ENCODE measurements around the gene EEF1AKMT2.

EEF1AKMT2 gene

DNA sequence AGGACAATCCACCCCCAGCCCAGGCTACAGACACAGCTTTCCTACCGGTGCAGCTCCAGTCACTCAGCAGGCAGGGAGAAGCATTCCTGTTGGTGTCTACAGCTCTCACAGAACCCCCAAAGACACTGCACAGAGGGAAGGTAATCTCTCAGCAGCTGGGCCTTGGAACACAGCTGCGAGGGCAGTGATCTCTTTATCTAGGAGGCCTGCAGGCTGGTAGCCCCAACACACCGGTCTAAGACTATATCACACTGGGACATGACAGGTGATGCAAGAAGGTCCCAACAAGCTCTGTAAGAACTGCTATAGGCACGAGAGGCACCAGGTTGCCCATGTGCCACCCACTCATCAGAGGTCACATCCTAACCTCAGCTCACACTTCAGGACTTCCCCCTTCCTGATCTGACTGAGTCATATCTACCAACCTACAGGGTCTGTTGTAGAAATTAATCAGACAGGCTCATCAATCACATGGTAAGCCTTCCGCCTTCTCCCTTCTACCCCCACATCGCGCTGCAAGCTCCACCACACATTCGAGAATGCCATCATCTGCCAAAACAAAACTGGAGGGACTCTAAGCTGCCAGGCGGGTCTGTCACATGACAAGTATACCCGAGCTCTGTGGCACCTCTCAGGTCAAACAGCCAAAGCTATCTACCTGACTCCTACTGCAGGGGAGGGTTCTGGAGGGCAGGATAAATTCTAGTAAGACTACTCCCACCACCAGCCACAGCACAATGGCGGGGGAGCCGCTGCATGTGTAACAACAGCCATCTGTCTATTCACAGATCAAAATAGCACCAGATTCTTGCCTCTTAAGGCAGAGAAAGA is 73.6 kb downstream of the EEF1AKMT2 start:
- no peaks in the 10 kb centered on the region for H3K9me3 ChIP-seq (ENCODE audit: control insufficient read depth in 1 of 2, low read length in 2 of 2)
- H3K4me3 ChIP-seq (ENCODE audit: low read depth in 1 of 2, low read length in 2 of 2) = peak overlapping the region in 1 of 2 donors; percentile 12
- H3K27ac ChIP-seq (ENCODE audit: low read length) = peak overlapping the region; percentile 79
- no peaks in the 10 kb centered on the region for H3K36me3 ChIP-seq (ENCODE audit: control insufficient read depth in 1 of 2, insufficient read depth in 2 of 2, low read length in 2 of 2)
- peaks cover 41 to 74% of the 10 kb centered on the region in 2 donors for H3K4me1 ChIP-seq (ENCODE audit: control insufficient read depth in 1 of 2, insufficient read depth in 2 of 2, low read length in 2 of 2)
- no peaks in the 10 kb centered on the region for H3K27me3 ChIP-seq (ENCODE audit: low read depth, low read length)

DNA sequence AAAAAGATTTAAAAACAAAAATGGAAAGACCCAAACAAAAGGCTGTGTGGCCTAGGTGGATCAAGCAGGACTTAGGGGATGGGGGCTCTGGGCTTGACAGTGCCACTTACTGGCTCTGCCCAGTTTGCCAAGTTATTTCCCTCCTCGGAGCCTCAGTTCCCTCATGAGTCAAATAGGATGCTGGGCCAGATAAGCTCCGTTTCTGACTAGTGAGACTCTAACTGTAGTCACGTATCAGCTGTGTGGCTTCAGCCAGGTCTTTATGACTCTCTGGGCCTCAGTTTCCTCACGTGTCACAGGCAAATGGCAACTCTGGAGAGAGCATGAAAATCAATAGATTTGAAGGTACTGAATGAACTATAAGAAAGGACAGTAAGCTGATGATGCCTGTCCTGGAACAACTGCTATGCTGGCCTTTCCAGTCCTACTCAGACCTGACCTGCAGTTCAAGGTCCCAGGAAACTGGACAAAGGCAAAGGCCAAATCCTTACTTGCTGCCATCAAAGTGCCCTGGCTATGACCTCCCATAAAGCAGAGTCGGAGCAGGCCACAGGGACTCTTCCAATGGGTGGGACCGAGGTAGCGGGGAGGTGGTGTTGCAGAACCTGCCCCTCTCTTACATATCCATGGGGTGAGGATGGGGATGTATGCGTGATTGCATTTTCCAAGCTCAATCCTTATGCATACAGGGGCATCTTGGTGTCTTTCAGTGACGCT is 74.5 kb downstream of the EEF1AKMT2 start:
- Histone ChIP-seq H3K4me3 (ENCODE audit: low read depth in 1 of 2, low read length in 2 of 2) (no peak overlapping the region), H3K36me3 (ENCODE audit: control insufficient read depth in 1 of 2, insufficient read depth in 2 of 2, low read length in 2 of 2) (no peaks in the 10 kb centered on the region), H3K27ac (ENCODE audit: low read length) (peak overlapping the region; percentile 46), H3K27me3 (ENCODE audit: low read depth, low read length) (no peaks in the 10 kb centered on the region), H3K4me1 (ENCODE audit: control insufficient read depth in 1 of 2, insufficient read depth in 2 of 2, low read length in 2 of 2) (peaks cover 36 to 70% of the 10 kb centered on the region in 2 donors), H3K9me3 (ENCODE audit: control insufficient read depth in 1 of 2, low read length in 2 of 2) (no peaks in the 10 kb centered on the region)

DNA sequence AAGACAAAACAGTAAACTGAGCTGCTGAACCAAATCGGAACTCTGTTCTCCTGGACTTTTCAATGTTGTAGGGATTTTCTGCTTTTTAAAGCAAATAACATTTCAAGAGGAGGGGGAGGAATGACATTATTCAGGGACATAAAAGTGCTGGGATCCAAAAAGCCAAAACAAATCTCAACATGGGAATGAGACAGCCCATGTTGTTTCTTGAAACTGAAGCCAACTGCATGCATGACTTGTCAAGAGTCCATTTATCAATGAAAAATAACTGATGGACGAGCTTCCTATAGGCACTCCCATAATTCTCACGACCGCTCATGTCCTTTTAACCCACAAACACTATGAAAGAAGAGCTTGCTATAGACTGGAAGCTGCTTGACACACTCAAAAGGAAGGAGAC is 75.3 kb downstream of the EEF1AKMT2 start:
- H3K36me3 ChIP-seq (ENCODE audit: control insufficient read depth in 1 of 2, insufficient read depth in 2 of 2, low read length in 2 of 2) = no peaks in the 10 kb centered on the region
- H3K4me1 ChIP-seq (ENCODE audit: control insufficient read depth in 1 of 2, insufficient read depth in 2 of 2, low read length in 2 of 2) = peaks cover 32 to 69% of the 10 kb centered on the region in 2 donors
- H3K27me3 ChIP-seq (ENCODE audit: low read depth, low read length) = no peaks in the 10 kb centered on the region
- H3K27ac ChIP-seq (ENCODE audit: low read length) = no peak overlapping the region
- H3K4me3 ChIP-seq (ENCODE audit: low read depth in 1 of 2, low read length in 2 of 2) = no peak overlapping the region
- no peaks in the 10 kb centered on the region for H3K9me3 ChIP-seq (ENCODE audit: control insufficient read depth in 1 of 2, low read length in 2 of 2)

GRCh38 chr10:124715439-124715838 is 76.2 kb downstream of the EEF1AKMT2 start:
- Histone ChIP-seq H3K27me3 (ENCODE audit: low read depth, low read length) (no peaks in the 10 kb centered on the region), H3K27ac (ENCODE audit: low read length) (no peak overlapping the region), H3K4me1 (ENCODE audit: control insufficient read depth in 1 of 2, insufficient read depth in 2 of 2, low read length in 2 of 2) (peaks cover 28 to 64% of the 10 kb centered on the region in 2 donors), H3K4me3 (ENCODE audit: low read depth in 1 of 2, low read length in 2 of 2) (no peak overlapping the region), H3K9me3 (ENCODE audit: control insufficient read depth in 1 of 2, low read length in 2 of 2) (no peaks in the 10 kb centered on the region), H3K36me3 (ENCODE audit: control insufficient read depth in 1 of 2, insufficient read depth in 2 of 2, low read length in 2 of 2) (no peaks in the 10 kb centered on the region)

GRCh38 chr10:124713679-124714255 is 77.9 kb downstream of the EEF1AKMT2 start:
- no peak overlapping the region for H3K27ac ChIP-seq (ENCODE audit: low read length)

DNA sequence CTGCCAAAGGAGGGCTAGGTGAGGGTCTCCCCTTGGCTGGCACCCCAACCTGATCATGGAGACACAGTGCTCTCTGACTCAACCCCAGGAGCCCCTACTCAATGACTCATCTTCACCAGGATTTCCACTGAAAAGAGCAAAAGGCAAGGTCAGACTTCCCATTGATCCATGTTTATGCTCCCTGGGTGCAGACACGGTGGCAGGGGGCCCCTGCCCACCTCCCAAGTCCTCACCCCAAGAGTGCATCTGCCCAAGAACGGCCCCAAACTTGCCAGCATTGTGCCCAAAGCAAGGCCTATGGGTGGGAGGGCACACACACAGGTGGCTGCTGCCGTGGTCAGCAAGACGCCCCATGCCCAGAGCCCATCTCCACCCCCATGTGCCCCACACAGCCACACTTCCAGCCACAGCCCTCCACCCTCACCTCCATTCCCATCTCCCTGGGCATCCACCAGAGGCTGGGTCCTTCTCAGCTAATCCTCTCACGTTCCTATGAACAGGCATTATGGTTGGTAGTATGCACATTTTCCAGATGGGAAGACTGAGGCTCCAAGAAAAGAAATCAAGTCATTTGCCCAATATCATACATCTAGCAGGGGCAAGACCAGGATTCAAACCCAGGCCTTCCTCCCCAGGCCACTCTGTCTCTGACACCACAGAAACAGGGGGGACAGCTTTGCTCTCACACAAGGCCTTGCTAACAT is 78.8 kb downstream of the EEF1AKMT2 start:
- no peak overlapping the region for H3K4me3 ChIP-seq (ENCODE audit: low read depth in 1 of 2, low read length in 2 of 2)
- H3K27ac ChIP-seq (ENCODE audit: low read length) = no peak overlapping the region
- H3K9me3 ChIP-seq (ENCODE audit: control insufficient read depth in 1 of 2, low read length in 2 of 2) = no peaks in the 10 kb centered on the region
- H3K36me3 ChIP-seq (ENCODE audit: control insufficient read depth in 1 of 2, insufficient read depth in 2 of 2, low read length in 2 of 2) = no peaks in the 10 kb centered on the region
- peaks cover 26 to 66% of the 10 kb centered on the region in 2 donors for H3K4me1 ChIP-seq (ENCODE audit: control insufficient read depth in 1 of 2, insufficient read depth in 2 of 2, low read length in 2 of 2)
- H3K27me3 ChIP-seq (ENCODE audit: low read depth, low read length) = no peaks in the 10 kb centered on the region

More at GRCh38 chr10:124713679-124714255, 77.9 kb downstream of the EEF1AKMT2 start:
- no peaks in the 10 kb centered on the region for H3K9me3 ChIP-seq (ENCODE audit: control insufficient read depth in 1 of 2, low read length in 2 of 2)
- H3K27me3 ChIP-seq (ENCODE audit: low read depth, low read length) = no peaks in the 10 kb centered on the region
- H3K36me3 ChIP-seq (ENCODE audit: control insufficient read depth in 1 of 2, insufficient read depth in 2 of 2, low read length in 2 of 2) = no peaks in the 10 kb centered on the region
- H3K4me1 ChIP-seq (ENCODE audit: control insufficient read depth in 1 of 2, insufficient read depth in 2 of 2, low read length in 2 of 2) = peaks cover 26 to 66% of the 10 kb centered on the region in 2 donors
- no peak overlapping the region for H3K4me3 ChIP-seq (ENCODE audit: low read depth in 1 of 2, low read length in 2 of 2)

GRCh38 chr10:124711145-124711544 is 80.5 kb downstream of the EEF1AKMT2 start:
- Histone ChIP-seq H3K27ac (ENCODE audit: low read length) (no peak overlapping the region), H3K4me3 (ENCODE audit: low read depth in 1 of 2, low read length in 2 of 2) (no peak overlapping the region)

DNA sequence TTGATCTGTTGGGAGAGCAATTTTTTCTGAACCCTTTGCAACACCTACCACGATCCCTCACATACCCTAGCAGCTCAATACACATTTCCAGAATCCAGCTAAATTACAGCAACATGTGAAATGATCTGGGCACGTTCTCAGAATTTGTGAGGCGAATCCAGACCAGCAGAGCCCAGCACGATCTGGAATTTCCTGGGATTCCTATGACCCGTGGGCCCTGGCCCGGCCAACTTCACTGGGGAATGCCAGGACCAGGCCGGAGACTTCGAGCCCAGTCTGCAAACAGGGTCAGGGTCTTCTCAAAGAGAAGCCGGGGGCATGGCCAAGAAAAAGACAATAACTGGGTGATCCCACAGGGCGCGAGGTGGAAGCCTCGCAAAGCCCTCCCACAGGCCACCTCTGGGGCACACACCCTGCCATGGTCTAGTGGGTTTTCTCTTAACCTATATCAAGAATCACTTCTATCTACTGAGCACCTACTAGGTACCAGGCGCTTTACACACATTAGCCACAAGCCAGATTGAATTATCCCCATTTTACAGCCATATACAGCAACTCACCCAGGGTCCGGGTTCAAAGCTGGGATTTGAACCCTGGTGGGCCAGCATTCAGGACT is 81.3 kb downstream of the EEF1AKMT2 start:
- peaks cover 28 to 67% of the 10 kb centered on the region in 2 donors for H3K4me1 ChIP-seq (ENCODE audit: control insufficient read depth in 1 of 2, insufficient read depth in 2 of 2, low read length in 2 of 2)
- no peak overlapping the region for H3K27ac ChIP-seq (ENCODE audit: low read length)
- no peaks in the 10 kb centered on the region for H3K9me3 ChIP-seq (ENCODE audit: control insufficient read depth in 1 of 2, low read length in 2 of 2)
- H3K36me3 ChIP-seq (ENCODE audit: control insufficient read depth in 1 of 2, insufficient read depth in 2 of 2, low read length in 2 of 2) = peaks cover 0 to under 1% of the 10 kb centered on the region in 2 donors
- H3K27me3 ChIP-seq (ENCODE audit: low read depth, low read length) = no peaks in the 10 kb centered on the region
- H3K4me3 ChIP-seq (ENCODE audit: low read depth in 1 of 2, low read length in 2 of 2) = no peak overlapping the region

More at GRCh38 chr10:124711145-124711544, 80.5 kb downstream of the EEF1AKMT2 start:
- Histone ChIP-seq H3K9me3 (ENCODE audit: control insufficient read depth in 1 of 2, low read length in 2 of 2) (no peaks in the 10 kb centered on the region), H3K4me1 (ENCODE audit: control insufficient read depth in 1 of 2, insufficient read depth in 2 of 2, low read length in 2 of 2) (peaks cover 33 to 70% of the 10 kb centered on the region in 2 donors), H3K27me3 (ENCODE audit: low read depth, low read length) (no peaks in the 10 kb centered on the region), H3K36me3 (ENCODE audit: control insufficient read depth in 1 of 2, insufficient read depth in 2 of 2, low read length in 2 of 2) (no peaks in the 10 kb centered on the region)

- peaks cover under 1 to 5% of the 10 kb centered on the region in 2 donors for H3K36me3 ChIP-seq (ENCODE audit: control insufficient read depth in 1 of 2, insufficient read depth in 2 of 2, low read length in 2 of 2)
- no peak overlapping the region for H3K4me3 ChIP-seq (ENCODE audit: low read depth in 1 of 2, low read length in 2 of 2)
- H3K27ac ChIP-seq (ENCODE audit: low read length) = no peak overlapping the region
- H3K4me1 ChIP-seq (ENCODE audit: control insufficient read depth in 1 of 2, insufficient read depth in 2 of 2, low read length in 2 of 2) = peaks cover 28 to 64% of the 10 kb centered on the region in 2 donors
- no peaks in the 10 kb centered on the region for H3K9me3 ChIP-seq (ENCODE audit: control insufficient read depth in 1 of 2, low read length in 2 of 2)
- no peaks in the 10 kb centered on the region for H3K27me3 ChIP-seq (ENCODE audit: low read depth, low read length)
Observed at GRCh38 chr10:124709861-124710260, 81.8 kb downstream of the EEF1AKMT2 start.

GRCh38 chr10:124708922-124709520 is 82.7 kb downstream of the EEF1AKMT2 start:
- no peak overlapping the region for H3K4me3 ChIP-seq (ENCODE audit: low read depth in 1 of 2, low read length in 2 of 2)
- H3K4me1 ChIP-seq (ENCODE audit: control insufficient read depth in 1 of 2, insufficient read depth in 2 of 2, low read length in 2 of 2) = peaks cover 28 to 69% of the 10 kb centered on the region in 2 donors
- H3K27ac ChIP-seq (ENCODE audit: low read length) = peak overlapping the region; percentile 45
- H3K9me3 ChIP-seq (ENCODE audit: control insufficient read depth in 1 of 2, low read length in 2 of 2) = no peaks in the 10 kb centered on the region
- no peaks in the 10 kb centered on the region for H3K27me3 ChIP-seq (ENCODE audit: low read depth, low read length)
- peaks cover 5 to 9% of the 10 kb centered on the region in 2 donors for H3K36me3 ChIP-seq (ENCODE audit: control insufficient read depth in 1 of 2, insufficient read depth in 2 of 2, low read length in 2 of 2)

Measured in muscle layer of duodenum (tissue), 2 donors.